Right lobe of liver (tissue), 6 donors: Measurements from ENCODE around the gene TMOD1. TPM values are rescaled to one million over a fixed set of nuclear protein-coding genes. Genes with fewer than 3 reads are reported as not detected.

Experiments
- ATAC-seq, 4 donors: fragments of 200-7000 bp; cut with Tn5 transposase; one replicate each; pipeline ENCODE4 v1.9.1; 2020; ENCODE audit warnings: mild to moderate bottlenecking in 4 of 4, moderate library complexity in 4 of 4
- DNase-seq, 3 donors: peaks; one replicate each; pipeline ENCODE4 v3.0.0-alpha.2; 2020
- H3K27ac ChIP-seq, 3 donors: fragments of 200-600 bp; one replicate each; pipeline ENCODE4 v1.8.0; 2022
- H3K27me3 ChIP-seq, 2 donors: fragments of 200-600 bp; one replicate each; pipeline ENCODE4 v1.8.0; 2022
- H3K36me3 ChIP-seq, 4 donors: fragments of 200-600 bp; sonication (generic) in 1 of 4; one replicate each; pipeline versions ENCODE4 v1.5.1 to v1.8.0; 2017 to 2022; ENCODE audit warnings: control low read depth in 1 of 4
- H3K4me1 ChIP-seq, 4 donors: fragments of 200-600 bp; sonication (generic) in 1 of 4; one replicate each; pipeline versions ENCODE4 v1.5.1 to v1.8.0; 2017 to 2022; ENCODE audit warnings: control low read depth in 1 of 4
- H3K4me3 ChIP-seq, 3 donors: fragments of 200-600 bp; one replicate each; pipeline ENCODE4 v1.8.0; 2022
- H3K9me3 ChIP-seq, 4 donors: fragments of 200-600 bp; sonication (generic) in 1 of 4; one replicate each; pipeline versions ENCODE4 v1.5.1 to v1.8.0; 2017 to 2022; ENCODE audit warnings: control low read depth in 1 of 4
- CTCF ChIP-seq, 4 donors: fragments of 200-600 bp in 3 of 4; fragments of 450-650 bp in 1 of 4; IDR thresholded peaks; one replicate each; pipeline versions ENCODE4 v1.5.1 to v1.8.0; 2016 to 2022; ENCODE audit warnings: antibody characterized with exemption in 4 of 4, mild to moderate bottlenecking in 2 of 4
- POLR2A ChIP-seq: fragments of 450-650 bp; IDR thresholded peaks from one replicate; pipeline ENCODE4 v1.6.1; 2017; ENCODE audit warnings: antibody characterized with exemption, mild to moderate bottlenecking
- WGBS: methylation state at CpG from one replicate; pipeline ENCODE4 v1.1.6; 2018; ENCODE audit warnings: low coverage, low lambda C conversion rate; ENCODE audit not compliant: insufficient coverage; ENCODE audit errors: missing lambda C conversion rate; 5-methylcytosine and 5-hydroxymethylcytosine counted together
- intact Hi-C, 2 donors: fragments of 100-400 bp; cut with DNase I; formaldehyde crosslinking; loops; one replicate each; pipeline versions ENCODE4 v1.11.2 to v1.14.1; 2022
- total RNA-seq, 6 experiments: library from RNA; depleted of rRNA in 2 of 6; stranded (reverse); fragments of >200 nt in 2 of 6; fragmentation: NEBNext Ultra II Directional in 3 of 6; extraction: Animal tissue kit (Norgen Biotek cat#: 25700) in 3 of 6; gene quantifications; one replicate each; pipeline versions ENCODE4 v1.1.0 to v1.2.4, GENCODE V29; 2016 to 2023
- donor health status: DM: no; HTN: yes; CAD: no.
- donor health status: DM: no; HTN: no; CAD: no.
- donor health status: DM: no; HTN: no; CAD: no.
- donor health status: DM: no; HTN: yes; CAD: no.
- donor health status: DM: no; HTN: yes; CAD: no.

Gene TMOD1
- total RNA-seq, 6 experiments from 2014 or later: 5.9 to 14.3 (median 12.7) TPM

GRCh38 chr9:97560154-97560553 is 58.7 kb downstream of the TMOD1 start:
- H3K4me3 ChIP-seq: no peak overlapping the region
- no peaks in the 10 kb centered on the region for H3K36me3 ChIP-seq
- no peaks in the 10 kb centered on the region for H3K27me3 ChIP-seq
- H3K9me3 ChIP-seq: no peaks in the 10 kb centered on the region
- WGBS: 75% methylated on average over 6 of the region's 6 CpGs
- peaks cover 0 to 31% (median 20%) of the 10 kb centered on the region in 4 donors for H3K4me1 ChIP-seq
- H3K27ac ChIP-seq: no peak overlapping the region
- ATAC-seq: no peak
- TF ChIP-seq POLR2A: no peak
- TF ChIP-seq CTCF (IDR thresholded peaks at IDR 0.05): no peak
- no peak for DNase-seq
- intact Hi-C loops: no loop called here

DNA sequence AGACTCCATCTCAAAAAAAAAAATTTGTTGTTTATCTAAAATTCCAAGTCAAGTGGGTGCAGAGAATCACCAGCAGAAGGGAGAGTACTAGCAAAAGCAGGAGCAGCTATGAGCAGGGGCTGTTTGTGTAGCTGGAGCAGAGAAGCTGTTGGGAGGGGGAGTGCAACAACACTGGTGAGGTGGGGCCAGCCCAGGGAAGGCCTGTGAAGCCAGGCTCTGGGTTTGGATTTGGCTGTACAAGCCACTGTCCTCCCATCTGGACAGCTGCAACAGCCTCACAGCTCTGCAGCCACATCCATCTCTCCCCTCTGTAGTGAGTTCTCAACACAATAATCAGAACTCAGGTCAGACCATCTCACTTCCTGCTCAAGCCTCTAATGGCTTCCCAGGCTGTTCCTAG is 59.4 kb downstream of the TMOD1 start:
- intact Hi-C loops: no loop called here
- no peak overlapping the region for H3K4me3 ChIP-seq
- TF ChIP-seq CTCF (IDR thresholded peaks at IDR 0.05) (no peak), POLR2A (no peak)
- DNase-seq: no peak
- no peaks in the 10 kb centered on the region for H3K27me3 ChIP-seq
- H3K27ac ChIP-seq: no peak overlapping the region
- no peak for ATAC-seq
- peaks cover 0 to 29% (median 18%) of the 10 kb centered on the region in 4 donors for H3K4me1 ChIP-seq
- no peaks in the 10 kb centered on the region for H3K9me3 ChIP-seq
- H3K36me3 ChIP-seq: no peaks in the 10 kb centered on the region

- H3K27ac ChIP-seq: no peak overlapping the region
- no peaks in the 10 kb centered on the region for H3K27me3 ChIP-seq
- DNase-seq (no peak), ATAC-seq (peak in 1 of 4 donors; percentile 1)
- no peaks in the 10 kb centered on the region for H3K9me3 ChIP-seq
- H3K36me3 ChIP-seq: no peaks in the 10 kb centered on the region
- 20% methylated on average over 1 of the region's 3 CpGs for WGBS
- TF ChIP-seq CTCF (IDR thresholded peaks at IDR 0.05) (no peak), POLR2A (no peak)
- peaks cover 0 to 22% (median 15%) of the 10 kb centered on the region in 4 donors for H3K4me1 ChIP-seq
- intact Hi-C loops: no loop called here
- H3K4me3 ChIP-seq: no peak overlapping the region
These were observed 60.0 kb downstream of the TMOD1 start for GRCh38 chr9:97561501-97561900.

- Histone ChIP-seq H3K4me1 (peaks cover 0 to 12% (median 5%) of the 10 kb centered on the region in 4 donors), H3K4me3 (no peak overlapping the region), H3K36me3 (no peaks in the 10 kb centered on the region), H3K9me3 (no peaks in the 10 kb centered on the region), H3K27ac (no peak overlapping the region), H3K27me3 (no peaks in the 10 kb centered on the region)
- DNase-seq (no peak), ATAC-seq (no peak)
- 95% methylated on average over 4 of the region's 5 CpGs for WGBS
- intact Hi-C loops: no loop called here
- no peak for TF ChIP-seq CTCF (IDR thresholded peaks at IDR 0.05)
- TF ChIP-seq POLR2A: no peak
These were observed 61.1 kb downstream of the TMOD1 start for GRCh38 chr9:97562542-97562941.
